Muscle layer of duodenum (tissue), 2 donors: ENCODE data around the gene MFAP3.
A peak's percentile ranks its signal among the peaks of the same experiment; 100 is the strongest.

ENCODE experiments used
- H3K27ac ChIP-seq: one replicate; pipeline ENCODE4 v1.7.0; 2013; ENCODE audit warnings: mild to moderate bottlenecking, low read length
- H3K27me3 ChIP-seq: one replicate; pipeline ENCODE4 v1.7.0; 2013; ENCODE audit warnings: low read depth, mild to moderate bottlenecking, control low read depth, low read length
- H3K36me3 ChIP-seq, 2 donors: one replicate each; pipeline ENCODE4 v1.7.0; 2013; ENCODE audit warnings: low read length in 2 of 2, control low read depth in 1 of 2, mild to moderate bottlenecking in 1 of 2; ENCODE audit not compliant: insufficient read depth in 2 of 2, control insufficient read depth in 1 of 2
- H3K4me1 ChIP-seq, 2 donors: one replicate each; pipeline ENCODE4 v1.7.0; 2013; ENCODE audit warnings: low read length in 2 of 2, mild to moderate bottlenecking in 2 of 2, control low read depth in 1 of 2, moderate library complexity in 1 of 2; ENCODE audit not compliant: insufficient read depth in 2 of 2, control insufficient read depth in 1 of 2
- H3K4me3 ChIP-seq, 2 donors: one replicate each; pipeline ENCODE4 v1.7.0; 2013; ENCODE audit warnings: low read length in 2 of 2, low read depth in 1 of 2, mild to moderate bottlenecking in 1 of 2
- H3K9me3 ChIP-seq, 2 donors: one replicate each; pipeline ENCODE4 v1.7.0; 2013; ENCODE audit warnings: low read length in 2 of 2, control low read depth in 1 of 2, mild to moderate bottlenecking in 1 of 2; ENCODE audit not compliant: control insufficient read depth in 1 of 2
- donor health status: healthy.

MFAP3 gene

DNA sequence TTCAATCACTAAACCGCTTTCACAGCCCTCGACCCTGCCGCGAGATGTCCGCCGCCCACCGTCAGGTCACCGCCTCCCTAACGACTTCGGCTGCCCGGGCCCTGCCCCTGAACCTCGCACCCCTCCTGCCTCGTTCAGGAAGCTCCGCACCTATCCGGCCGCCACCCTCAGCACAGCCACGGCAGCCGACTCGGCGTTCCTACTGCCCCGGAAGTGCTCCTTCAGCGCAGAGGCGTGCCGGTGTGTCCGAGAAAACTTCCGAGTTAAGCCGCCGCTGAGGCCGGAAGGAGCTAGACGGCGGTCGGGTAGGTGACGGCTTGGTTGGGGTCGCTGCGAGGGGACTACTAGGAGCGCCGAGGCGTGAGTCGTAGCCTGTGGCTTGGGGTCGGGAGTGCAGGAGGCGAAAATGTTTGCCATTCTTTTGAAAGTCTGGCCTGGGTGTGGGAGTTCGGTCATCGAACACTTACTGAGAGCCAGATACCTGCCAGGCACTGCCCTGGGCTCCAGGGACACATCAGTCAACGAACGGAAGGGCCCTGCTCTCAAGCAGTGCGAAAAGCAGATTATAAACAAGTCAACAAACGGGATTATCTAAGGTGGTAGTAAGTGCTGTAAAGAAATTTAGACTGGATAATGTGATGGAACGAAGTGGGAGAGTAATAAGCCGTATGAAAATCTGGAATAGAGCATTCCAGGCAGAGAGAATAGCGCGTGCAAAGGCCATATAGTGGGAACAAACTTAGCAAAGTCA is at the start of gene MFAP3, which contains the start of gene FAM114A2:
TSS of gene MFAP3 (plus strand) at position 261 of the 751 bp plus-strand sequence. CDS start 10,756 bp downstream, outside the sequence.
TSS of gene FAM114A2 (minus strand) at position 204 of the 751 bp plus-strand sequence. CDS start 3,957 bp downstream, outside the sequence.
- peaks cover 17 to 22% of the 10 kb centered on the region in 2 donors for H3K4me1 ChIP-seq
- peak within 1 kb of the TSS; percentile 92 for H3K27ac ChIP-seq
- H3K9me3 ChIP-seq = no peaks in the 10 kb centered on the region

DNA sequence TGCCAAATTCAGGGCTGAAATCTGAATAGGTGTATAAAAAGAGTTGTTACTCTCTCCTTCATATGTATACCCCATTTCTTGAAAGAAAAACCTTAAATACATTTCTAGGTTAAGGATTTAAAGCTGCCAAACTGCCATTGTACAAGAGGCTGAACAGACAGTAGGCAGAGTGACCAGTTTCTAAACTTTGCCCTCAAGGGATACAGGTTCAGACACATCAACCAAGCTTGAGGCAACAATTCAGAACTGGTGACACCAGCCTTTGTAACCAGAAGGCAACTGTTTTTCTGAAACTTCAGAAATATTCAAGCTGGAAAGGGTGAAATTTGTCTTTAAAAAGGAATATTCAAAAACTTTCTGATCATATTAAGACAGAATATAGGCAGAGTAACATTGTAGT is 47.6 kb upstream of the MFAP3 start:
- Histone ChIP-seq H3K36me3 (peaks cover 6 to 17% of the 10 kb centered on the region in 2 donors), H3K4me1 (no peaks in the 10 kb centered on the region)

More for the DNA sequence above, at the start of gene MFAP3, which contains the start of gene FAM114A2:
- Histone ChIP-seq H3K4me3 (peak within 1 kb of the TSS; percentile 91 to 94), H3K27me3 (no peaks in the 10 kb centered on the region), H3K36me3 (no peaks in the 10 kb centered on the region)

DNA sequence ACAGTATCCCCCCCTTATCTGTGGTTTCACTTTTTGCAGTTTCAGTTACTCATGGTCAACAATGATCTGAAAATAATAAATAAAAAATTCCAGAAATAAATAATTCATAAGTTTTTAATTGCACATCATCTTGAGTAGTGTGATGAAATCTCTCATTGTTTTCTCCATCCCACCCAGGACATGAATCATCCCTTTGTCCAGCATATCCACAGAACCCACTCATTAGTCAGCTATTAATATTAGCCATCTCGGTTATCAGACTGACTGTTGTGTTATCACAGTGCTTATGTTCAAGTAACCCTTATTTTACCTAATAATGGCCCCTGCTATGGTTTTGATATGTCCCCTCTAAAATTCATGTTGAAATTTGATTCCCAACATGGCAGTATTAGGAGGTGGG is 40.8 kb upstream of the MFAP3 start:
- Histone ChIP-seq H3K27ac (no peak overlapping the region), H3K36me3 (peaks cover 14 to 17% of the 10 kb centered on the region in 2 donors)

More for the DNA sequence above, 47.6 kb upstream of the MFAP3 start:
- Histone ChIP-seq H3K27ac (no peak overlapping the region), H3K4me3 (no peak overlapping the region), H3K9me3 (no peaks in the 10 kb centered on the region), H3K27me3 (no peaks in the 10 kb centered on the region)

DNA sequence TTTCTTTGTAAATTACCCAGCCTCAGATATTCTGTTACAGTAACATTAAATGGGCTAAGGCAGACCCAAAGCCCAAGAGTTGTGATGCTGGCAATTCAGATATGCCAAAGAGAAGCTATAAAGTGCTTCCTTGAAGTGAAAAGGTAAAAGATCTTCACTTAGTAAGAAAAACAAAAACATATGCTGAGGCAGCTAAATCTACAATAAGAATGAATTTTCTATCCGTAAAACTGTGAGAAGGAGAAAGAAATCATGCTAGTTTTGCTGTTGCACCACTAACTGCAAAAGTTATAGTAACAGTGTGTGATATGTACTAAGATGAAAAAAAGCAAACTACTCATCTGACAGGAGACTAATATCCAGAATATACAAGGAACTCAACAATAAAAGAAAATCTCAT is 40.0 kb upstream of the MFAP3 start:
- no peak overlapping the region for H3K4me3 ChIP-seq
- no peaks in the 10 kb centered on the region for H3K9me3 ChIP-seq
- H3K4me1 ChIP-seq = peaks cover 0 to 5% of the 10 kb centered on the region in 2 donors
- H3K27me3 ChIP-seq = no peaks in the 10 kb centered on the region
- H3K27ac ChIP-seq = no peak overlapping the region
- H3K36me3 ChIP-seq = peaks cover 13 to 14% of the 10 kb centered on the region in 2 donors

More for the DNA sequence above, 40.8 kb upstream of the MFAP3 start:
- Histone ChIP-seq H3K27me3 (no peaks in the 10 kb centered on the region), H3K9me3 (no peaks in the 10 kb centered on the region), H3K4me1 (peaks cover 0 to 5% of the 10 kb centered on the region in 2 donors), H3K4me3 (no peak overlapping the region)

DNA sequence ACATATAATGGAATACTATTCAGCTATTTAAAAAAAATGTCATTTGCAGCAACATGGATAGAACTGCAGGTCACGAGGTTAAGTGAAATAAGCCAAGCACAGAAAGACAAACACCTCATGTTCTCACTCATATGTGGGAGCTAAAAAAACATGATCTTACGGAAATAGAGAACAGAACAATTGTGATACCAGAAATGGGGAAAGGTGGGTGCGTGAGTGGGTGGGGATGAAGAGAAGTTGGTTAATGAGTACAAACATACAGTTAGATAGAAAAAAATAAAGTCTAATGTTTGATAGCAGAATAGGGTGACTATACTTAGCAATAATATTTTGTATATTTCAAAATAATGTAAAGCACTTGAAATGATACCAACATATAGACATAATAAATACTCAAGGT is 38.8 kb upstream of the MFAP3 start:
- Histone ChIP-seq H3K4me1 (peaks cover 0 to 5% of the 10 kb centered on the region in 2 donors), H3K9me3 (no peaks in the 10 kb centered on the region), H3K4me3 (no peak overlapping the region), H3K36me3 (peaks cover 9 to 13% of the 10 kb centered on the region in 2 donors), H3K27ac (no peak overlapping the region), H3K27me3 (no peaks in the 10 kb centered on the region)

DNA sequence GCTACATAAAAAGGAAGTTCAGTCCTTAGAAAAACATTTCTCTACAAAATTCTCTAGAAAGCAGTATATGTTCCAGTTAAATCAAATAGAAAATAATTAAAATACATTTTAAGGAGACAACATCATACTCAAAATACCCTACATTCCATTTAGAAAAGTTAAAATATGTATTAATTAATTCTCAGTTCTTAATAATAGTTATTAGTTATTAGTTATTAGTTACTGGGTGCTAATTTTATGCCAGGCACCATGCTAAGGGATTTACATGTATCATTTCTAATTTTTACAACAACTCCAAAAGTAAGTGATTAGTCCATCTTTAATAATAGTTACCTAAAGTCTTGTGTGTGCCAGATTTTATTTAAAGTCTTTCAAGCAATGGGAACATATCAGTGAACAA is 38.1 kb upstream of the MFAP3 start:
- no peak overlapping the region for H3K27ac ChIP-seq
- peaks cover 9 to 13% of the 10 kb centered on the region in 2 donors for H3K36me3 ChIP-seq

DNA sequence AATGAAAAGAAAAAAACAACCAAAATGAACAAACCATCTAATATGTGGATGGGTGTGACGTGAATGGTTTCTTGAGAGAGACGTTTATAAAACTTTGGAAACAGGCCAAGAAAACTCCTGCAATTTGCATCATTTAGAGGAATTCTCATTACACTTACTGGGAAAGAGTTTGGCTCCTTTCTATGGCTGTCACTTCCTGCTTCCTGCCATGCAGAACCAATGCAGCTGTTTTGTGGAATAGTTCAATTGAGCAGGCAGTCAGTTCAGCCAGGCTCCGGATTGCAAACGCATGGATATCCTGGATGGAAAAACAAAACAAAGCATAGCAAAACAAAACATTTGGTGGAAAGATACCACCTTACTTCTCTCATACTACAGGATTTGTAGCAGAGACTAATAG is 36.7 kb upstream of the MFAP3 start:
- Histone ChIP-seq H3K4me3 (no peak overlapping the region), H3K27me3 (no peaks in the 10 kb centered on the region), H3K27ac (peak overlapping the region; percentile 69), H3K36me3 (peaks cover 9 to 12% of the 10 kb centered on the region in 2 donors), H3K4me1 (peaks cover 0 to 5% of the 10 kb centered on the region in 2 donors), H3K9me3 (no peaks in the 10 kb centered on the region)

More for the DNA sequence above, 38.1 kb upstream of the MFAP3 start:
- no peaks in the 10 kb centered on the region for H3K27me3 ChIP-seq
- no peaks in the 10 kb centered on the region for H3K9me3 ChIP-seq
- H3K4me1 ChIP-seq = peaks cover 0 to 5% of the 10 kb centered on the region in 2 donors
- no peak overlapping the region for H3K4me3 ChIP-seq

DNA sequence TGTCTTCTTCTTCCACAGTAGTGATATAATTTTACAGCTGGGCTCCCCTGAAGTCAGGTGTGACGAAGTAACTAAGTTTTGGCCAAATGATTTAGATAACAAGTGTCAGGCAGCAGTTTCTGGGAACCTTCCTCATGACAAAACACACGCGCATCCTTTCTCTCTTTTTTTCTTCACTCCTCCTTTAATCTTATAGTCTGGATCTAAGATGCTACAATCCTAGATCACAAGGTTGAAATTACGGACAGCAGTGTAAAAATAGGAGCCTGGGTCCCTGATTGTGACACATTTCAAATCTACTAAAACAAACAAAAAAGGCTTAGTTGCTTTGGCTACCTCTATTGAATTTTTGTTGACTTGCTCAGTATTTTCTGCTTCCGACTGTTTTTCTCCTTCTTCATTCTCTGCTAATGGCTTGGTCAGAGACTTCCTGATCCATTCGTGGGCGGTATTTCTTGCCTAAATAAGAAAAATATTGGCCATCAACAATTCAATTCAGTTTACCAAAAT is 36.2 kb upstream of the MFAP3 start:
- H3K4me3 ChIP-seq = no peak overlapping the region
- peak overlapping the region; percentile 69 for H3K27ac ChIP-seq
- no peaks in the 10 kb centered on the region for H3K9me3 ChIP-seq
- H3K27me3 ChIP-seq = no peaks in the 10 kb centered on the region
- peaks cover 7 to 9% of the 10 kb centered on the region in 2 donors for H3K36me3 ChIP-seq
- H3K4me1 ChIP-seq = peaks cover 0 to 5% of the 10 kb centered on the region in 2 donors

DNA sequence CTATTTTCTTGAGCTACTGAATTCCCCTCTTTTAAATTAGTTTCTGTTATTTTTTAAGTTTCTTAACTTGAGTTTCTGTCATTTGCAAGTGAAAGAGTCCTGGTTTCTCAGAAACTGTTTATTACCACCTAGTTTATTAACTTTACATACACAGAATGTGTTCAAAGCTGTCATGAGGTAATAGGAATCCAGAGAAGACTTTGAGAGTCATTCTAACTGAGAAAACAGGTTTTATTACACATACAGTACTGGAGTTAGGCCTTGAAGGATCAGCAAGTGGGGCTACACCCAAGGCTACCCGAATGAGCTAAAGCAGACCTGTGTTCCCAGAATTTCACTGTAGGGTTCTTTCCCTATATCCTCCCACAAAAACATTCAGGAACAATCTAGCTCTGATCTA is 33.1 kb upstream of the MFAP3 start:
- H3K27me3 ChIP-seq = no peaks in the 10 kb centered on the region
- H3K4me3 ChIP-seq = no peak overlapping the region
- peaks cover 0 to 5% of the 10 kb centered on the region in 2 donors for H3K4me1 ChIP-seq
- no peak overlapping the region for H3K27ac ChIP-seq
- H3K9me3 ChIP-seq = no peaks in the 10 kb centered on the region
- peaks cover 13 to 20% of the 10 kb centered on the region in 2 donors for H3K36me3 ChIP-seq

DNA sequence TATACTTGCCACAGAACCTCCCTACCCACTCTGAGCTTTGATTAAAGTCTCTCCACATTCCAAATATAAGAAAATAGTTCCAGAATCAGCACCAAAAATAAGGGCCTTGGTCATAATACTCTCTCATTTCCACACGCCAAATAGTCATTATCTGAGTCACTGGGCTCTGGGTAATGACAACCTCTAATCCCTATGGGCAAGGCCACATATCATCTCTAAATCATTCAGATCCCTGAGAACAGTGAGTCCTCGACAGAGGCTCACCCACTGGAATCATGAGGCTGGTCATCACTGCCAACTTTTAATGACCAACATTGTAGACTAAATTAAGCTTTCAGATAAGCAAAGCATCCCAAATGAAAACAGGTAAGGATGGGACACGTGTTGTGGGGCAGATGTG is 28.1 kb upstream of the MFAP3 start:
- no peaks in the 10 kb centered on the region for H3K9me3 ChIP-seq
- H3K4me1 ChIP-seq = no peaks in the 10 kb centered on the region
- no peak overlapping the region for H3K4me3 ChIP-seq
- H3K27me3 ChIP-seq = no peaks in the 10 kb centered on the region
- no peak overlapping the region for H3K27ac ChIP-seq
- peaks cover 14 to 34% of the 10 kb centered on the region in 2 donors for H3K36me3 ChIP-seq

DNA sequence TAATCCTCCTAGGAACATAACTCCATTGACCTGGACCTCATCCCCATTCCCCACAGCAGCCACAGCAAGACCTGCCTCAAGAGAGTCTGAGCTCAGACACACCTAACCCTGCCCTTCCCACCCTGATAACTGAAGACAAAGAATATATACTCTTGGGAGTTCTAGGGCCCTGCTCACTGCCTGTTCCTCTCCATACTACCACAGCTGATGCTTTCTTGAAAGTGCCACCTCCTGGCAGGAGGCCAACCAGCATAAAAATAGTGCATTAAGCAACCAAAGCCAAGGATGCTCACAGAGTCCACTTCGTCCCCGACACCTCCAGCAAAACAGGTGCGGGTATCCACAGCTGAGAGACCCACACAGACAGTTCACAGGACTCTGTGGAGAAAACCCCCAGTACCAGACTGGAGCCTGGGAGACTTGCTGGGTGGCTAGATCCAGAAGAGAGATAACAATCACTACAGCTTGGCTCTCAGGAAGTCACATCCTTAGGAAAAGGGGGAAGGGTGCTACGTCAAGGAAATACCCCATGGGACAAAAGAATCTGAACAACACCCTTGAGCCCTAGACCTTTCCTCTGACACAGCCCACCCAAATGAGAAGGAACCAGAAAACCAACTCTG is 23.6 kb upstream of the MFAP3 start:
- H3K9me3 ChIP-seq = no peaks in the 10 kb centered on the region
- H3K4me3 ChIP-seq = no peak overlapping the region
- H3K36me3 ChIP-seq = peaks cover 14 to 28% of the 10 kb centered on the region in 2 donors
- no peak overlapping the region for H3K27ac ChIP-seq
- H3K27me3 ChIP-seq = no peaks in the 10 kb centered on the region
- no peaks in the 10 kb centered on the region for H3K4me1 ChIP-seq
